ENCODE data around the gene LPIN2.

GRCh38 chr18:3048820-3049349 is 35.9 kb upstream of the LPIN2 start:
- TF ChIP-seq CTCF (IDR thresholded peaks at IDR 0.05) (no peak), POLR2A (IDR thresholded peaks at IDR 0.05) (no peak), POLR2AphosphoS5 (IDR thresholded peaks at IDR 0.05) (no peak)
